Heart left ventricle (tissue), 16 donors: ENCODE results near the gene CCDC170. TPM values are rescaled to one million over a fixed set of nuclear protein-coding genes. Genes with fewer than 3 reads are reported as not detected.

Experiments used
- ATAC-seq, 4 donors: fragments of 200-7000 bp; cut with Tn5 transposase; one replicate each; pipeline ENCODE4 v1.9.1; 2020 to 2022; ENCODE audit warnings: moderate library complexity in 4 of 4, mild to moderate bottlenecking in 3 of 4, moderate number of reproducible peaks in 1 of 4
- DNase-seq, 5 donors: peaks; one replicate each; pipeline ENCODE4 v3.0.0-alpha.2; 2020
- H3K27ac ChIP-seq, 12 donors: fragments of 200-600 bp; sonication (generic) in 4 of 12; one replicate each; pipeline versions ENCODE4 v1.5.0 to v1.8.0; 2016 to 2022; ENCODE audit warnings: mild to moderate bottlenecking in 2 of 12
- H3K27me3 ChIP-seq, 9 donors: fragments of 200-600 bp; sonication (generic) in 2 of 9; one replicate each; pipeline versions ENCODE4 v1.5.1 to v1.8.0; 2016 to 2022; ENCODE audit warnings: mild to moderate bottlenecking in 3 of 9
- H3K36me3 ChIP-seq, 9 donors: fragments of 200-600 bp; sonication (generic) in 2 of 9; one replicate each; pipeline versions ENCODE4 v1.5.0 to v1.8.0; 2018 to 2022; ENCODE audit warnings: mild to moderate bottlenecking in 2 of 9
- H3K4me1 ChIP-seq, 12 donors: fragments of 200-600 bp; sonication (generic) in 4 of 12; one replicate each; pipeline versions ENCODE4 v1.5.0 to v1.8.0; 2016 to 2022; ENCODE audit warnings: mild to moderate bottlenecking in 3 of 12
- H3K4me3 ChIP-seq, 12 donors: fragments of 200-600 bp; sonication (generic) in 4 of 12; one replicate each; pipeline versions ENCODE4 v1.5.0 to v1.8.0; 2017 to 2022; ENCODE audit warnings: mild to moderate bottlenecking in 9 of 12, moderate library complexity in 4 of 12
- H3K9me3 ChIP-seq, 12 donors: fragments of 200-600 bp; sonication (generic) in 4 of 12; one replicate each; pipeline versions ENCODE4 v1.5.0 to v1.8.0; 2016 to 2022; ENCODE audit warnings: mild to moderate bottlenecking in 1 of 12
- CTCF ChIP-seq, 12 donors: fragments of 200-600 bp; sonication (generic) in 4 of 12; IDR thresholded peaks; one replicate each; pipeline versions ENCODE4 v1.5.0 to v1.8.0; 2018 to 2022; ENCODE audit warnings: antibody characterized with exemption in 12 of 12, mild to moderate bottlenecking in 5 of 12
- POLR2A ChIP-seq, 2 donors: fragments of 450-650 bp; IDR thresholded peaks; one replicate each; pipeline ENCODE4 v1.6.1; 2017; ENCODE audit warnings: antibody characterized with exemption in 2 of 2, mild to moderate bottlenecking in 2 of 2, moderate library complexity in 2 of 2
- WGBS, 4 donors: extraction: QIAGEN DNeasy Blood & Tissue Kit in 2 of 4; methylation state at CpG; one replicate each; pipeline versions ENCODE4 v1.1.5 to v1.1.7; 2013 to 2018; 5-methylcytosine and 5-hydroxymethylcytosine counted together
- intact Hi-C, 10 donors: fragments of 100-400 bp; cut with DNase I; formaldehyde crosslinking; loops; one replicate each; pipeline versions ENCODE4 v1.11.1 to v1.14.2; 2022
- polyA plus RNA-seq, 2 donors: library from polyadenylated mRNA; stranded (reverse); fragments of 200-250 nt; gene quantifications; one replicate each; pipeline ENCODE4 v1.2.3, GENCODE V29; 2013
- total RNA-seq, 9 donors: library from RNA; depleted of rRNA in 2 of 9; stranded (reverse); fragments of >200 nt in 2 of 9; fragmentation: NEBNext Ultra II Directional in 3 of 9; extraction: Animal tissue kit (Norgen Biotek cat#: 25700) in 3 of 9; gene quantifications; one replicate each; pipeline versions ENCODE4 v1.1.0 to v1.2.4, GENCODE V29; 2016 to 2023
- donor health status: ischemic (EF 13 %, LVEDD 7.1; RV severe dilation, severe dysfunction).
- donor health status: healthy with polysubstance abuse.
- donor health status: DM: no; HTN: yes; CAD: no.
- donor health status: DM: no; HTN: no; CAD: no.
- donor health status: ischemic (EF 25% LVEDD 6.9; RV normal size, moderate dysfunction).
- donor health status: ischemic (EF 25% LVEDD 5.7; RV mildly dilated, moderate dysfunction).
- donor health status: healthy.
- donor health status: DM: yes; HTN: yes; CAD: no.
- donor health status: ischemic (EF 35%, LVEDD 5.7; RV mildly dilated, moderate dysfunction).
- donor health status: nonischemic (EF 11% LVEDD 7.7; RV severe dilation, severe dysfunction).
- donor health status: DM: yes; HTN: yes; CAD: no.
- donor health status: PGD.
- donor health status: ischemic (EF 29% LVEDD 5.4; RV normal size, mild dysfunction).
- donor health status: nonischemic (EF 23%, LVEDD 6.1; RV moderate dilation, normal function).

CCDC170 gene
- total and polyA plus RNA-seq, 11 donors, result 0.07 to 4.4 (median 0.31) TPM

DNA sequence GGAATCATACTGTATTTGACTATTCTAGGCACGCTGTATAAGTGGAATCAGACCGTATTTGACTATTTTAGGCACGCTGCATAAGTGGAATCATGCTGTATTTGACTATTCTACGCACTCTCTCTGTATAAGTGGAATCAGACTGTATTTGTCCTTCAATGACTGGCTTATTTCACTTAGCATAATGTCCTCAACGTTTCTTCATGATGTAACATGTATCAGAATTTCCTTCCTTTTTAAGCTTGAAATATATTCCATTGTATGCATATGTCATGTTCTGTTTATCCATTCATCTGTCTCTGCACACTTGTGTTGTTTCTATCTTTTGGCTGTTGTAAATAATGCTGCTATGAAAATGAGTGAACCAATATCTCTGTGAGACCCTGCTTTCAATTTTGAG, 5.7 kb downstream of the CCDC170 start:
- H3K27ac ChIP-seq, result peak overlapping the region in 1 of 12 donors; percentile 86
- TF ChIP-seq CTCF (IDR thresholded peaks at IDR 0.05) (no peak), POLR2A (IDR thresholded peaks at IDR 0.05) (no peak)
- no peaks in the 10 kb centered on the region for H3K36me3 ChIP-seq
- H3K4me1 ChIP-seq, result peaks cover 0 to 56% (median 0%) of the 10 kb centered on the region in 12 donors
- intact Hi-C loops, result no loop called here
- DNase-seq, result no peak
- ATAC-seq, result no peak
- H3K9me3 ChIP-seq, result no peaks in the 10 kb centered on the region
- 67 to 79% (median 76%) methylated on average over 5 of the region's 5 CpGs for WGBS, 4 donors
- peaks cover 0 to 15% (median 4%) of the 10 kb centered on the region in 9 donors for H3K27me3 ChIP-seq
- H3K4me3 ChIP-seq, result no peak overlapping the region

DNA sequence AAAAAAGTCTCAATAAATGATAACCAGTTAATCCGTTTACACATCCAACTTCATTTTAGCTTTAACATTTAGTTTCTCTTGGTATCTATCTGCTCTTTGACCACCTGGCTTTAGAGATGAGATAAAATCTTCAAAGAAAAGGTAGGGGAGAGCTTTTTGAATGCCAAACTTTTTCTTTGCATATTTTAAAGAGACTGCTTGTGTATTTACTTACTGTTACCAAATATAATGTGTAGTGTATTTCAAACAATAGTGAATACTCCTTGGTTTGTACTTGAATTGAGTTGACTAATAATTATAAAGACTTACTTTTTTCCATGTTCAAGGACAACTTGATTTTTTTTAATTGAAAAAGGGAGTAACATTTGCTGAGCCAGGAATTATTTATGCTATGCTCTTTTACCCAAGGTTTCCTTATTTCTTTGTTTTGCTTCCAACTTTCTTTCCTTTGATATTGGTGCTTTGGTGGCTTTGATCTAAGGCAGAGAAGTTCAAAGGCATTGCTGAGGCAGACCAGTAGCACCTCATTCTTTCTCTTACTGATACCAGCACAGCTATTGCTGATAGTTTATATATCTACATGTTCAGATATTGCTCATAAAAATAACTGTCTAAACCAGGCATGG, 7.8 kb downstream of the CCDC170 start:
- 67 to 76% (median 70%) methylated on average over 1 of the region's 1 CpG for WGBS, 4 donors
- DNase-seq, result no peak
- Histone ChIP-seq H3K27ac (peak overlapping the region in 1 of 12 donors; percentile 86), H3K4me3 (no peak overlapping the region), H3K9me3 (no peaks in the 10 kb centered on the region), H3K4me1 (peaks cover 0 to 50% (median 0%) of the 10 kb centered on the region in 12 donors), H3K27me3 (no peaks in the 10 kb centered on the region), H3K36me3 (no peaks in the 10 kb centered on the region)
- TF ChIP-seq CTCF (IDR thresholded peaks at IDR 0.05), result no peak
- TF ChIP-seq POLR2A (IDR thresholded peaks at IDR 0.05), result no peak
- no peak for ATAC-seq
- intact Hi-C loops, result no loop called here

DNA sequence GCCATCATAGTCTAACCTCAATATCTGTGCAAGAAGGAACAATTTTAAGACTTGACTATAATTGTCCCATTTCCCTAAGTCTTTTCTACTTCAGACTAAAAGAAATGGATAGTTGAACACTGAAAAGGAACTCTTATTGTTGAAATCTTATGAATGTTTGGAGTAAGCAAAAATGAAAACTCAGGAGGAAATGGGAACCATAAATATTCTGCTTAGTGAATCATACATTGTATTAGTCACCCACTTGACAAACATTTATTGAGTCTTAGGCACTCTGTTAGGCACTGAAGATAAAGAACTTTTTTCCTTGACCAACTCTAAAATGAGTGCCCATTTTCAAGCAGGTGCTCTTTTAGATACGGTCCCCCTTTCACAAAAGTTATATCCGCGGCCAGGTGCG, 8.7 kb downstream of the CCDC170 start:
- no peaks in the 10 kb centered on the region for H3K27me3 ChIP-seq
- ATAC-seq (peak in 1 of 4 donors; percentile 22), DNase-seq (no peak)
- WGBS, 4 donors, result 89 to 96% (median 92%) methylated on average over 4 of the region's 4 CpGs
- TF ChIP-seq CTCF (IDR thresholded peaks at IDR 0.05) (no peak), POLR2A (IDR thresholded peaks at IDR 0.05) (no peak)
- H3K27ac ChIP-seq, result peak overlapping the region in 1 of 12 donors; percentile 86
- no peaks in the 10 kb centered on the region for H3K36me3 ChIP-seq
- H3K4me3 ChIP-seq, result no peak overlapping the region
- peaks cover 0 to 45% (median 0%) of the 10 kb centered on the region in 12 donors for H3K4me1 ChIP-seq
- intact Hi-C loops, result no loop called here
- no peaks in the 10 kb centered on the region for H3K9me3 ChIP-seq

GRCh38 chr6:151506761-151507160, 12.9 kb downstream of the CCDC170 start:
- DNase-seq (no peak), ATAC-seq (peak in 1 of 4 donors; percentile 38)

More at GRCh38 chr6:151506761-151507160, 12.9 kb downstream of the CCDC170 start:
- intact Hi-C loops, result no loop called here
- Histone ChIP-seq H3K4me3 (no peak overlapping the region), H3K4me1 (peaks cover 0 to 22% (median 0%) of the 10 kb centered on the region in 12 donors), H3K36me3 (no peaks in the 10 kb centered on the region), H3K9me3 (no peaks in the 10 kb centered on the region), H3K27ac (peak overlapping the region in 1 of 12 donors; percentile 65), H3K27me3 (no peaks in the 10 kb centered on the region)
- no peak for TF ChIP-seq CTCF (IDR thresholded peaks at IDR 0.05)
- no peak for TF ChIP-seq POLR2A (IDR thresholded peaks at IDR 0.05)
- WGBS, 4 donors, result 66 to 83% (median 74%) methylated on average over 2 of the region's 2 CpGs
